ENCODE data around the gene TBXAS1.

DNA sequence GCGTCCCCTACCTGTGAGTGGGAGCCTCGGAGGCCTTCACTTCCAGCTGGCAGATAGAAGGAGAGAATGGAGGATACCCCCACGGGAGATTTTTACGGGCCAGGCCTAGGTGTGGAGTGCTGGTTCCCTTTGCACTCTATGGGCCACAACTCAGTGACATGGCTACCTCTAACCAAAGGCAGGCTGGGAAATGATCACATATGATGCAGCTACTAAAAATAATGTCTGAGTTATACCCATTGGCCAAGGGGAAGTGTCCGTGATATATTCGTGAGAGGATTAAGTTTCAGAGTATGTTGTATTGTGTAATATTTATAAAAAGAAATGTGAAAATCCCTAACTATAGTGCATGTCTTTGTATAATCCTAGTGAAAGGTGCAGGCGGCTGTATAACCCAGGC lies 37.7 kb upstream of the TBXAS1 start:
- TF ChIP-seq, protein P1, sequence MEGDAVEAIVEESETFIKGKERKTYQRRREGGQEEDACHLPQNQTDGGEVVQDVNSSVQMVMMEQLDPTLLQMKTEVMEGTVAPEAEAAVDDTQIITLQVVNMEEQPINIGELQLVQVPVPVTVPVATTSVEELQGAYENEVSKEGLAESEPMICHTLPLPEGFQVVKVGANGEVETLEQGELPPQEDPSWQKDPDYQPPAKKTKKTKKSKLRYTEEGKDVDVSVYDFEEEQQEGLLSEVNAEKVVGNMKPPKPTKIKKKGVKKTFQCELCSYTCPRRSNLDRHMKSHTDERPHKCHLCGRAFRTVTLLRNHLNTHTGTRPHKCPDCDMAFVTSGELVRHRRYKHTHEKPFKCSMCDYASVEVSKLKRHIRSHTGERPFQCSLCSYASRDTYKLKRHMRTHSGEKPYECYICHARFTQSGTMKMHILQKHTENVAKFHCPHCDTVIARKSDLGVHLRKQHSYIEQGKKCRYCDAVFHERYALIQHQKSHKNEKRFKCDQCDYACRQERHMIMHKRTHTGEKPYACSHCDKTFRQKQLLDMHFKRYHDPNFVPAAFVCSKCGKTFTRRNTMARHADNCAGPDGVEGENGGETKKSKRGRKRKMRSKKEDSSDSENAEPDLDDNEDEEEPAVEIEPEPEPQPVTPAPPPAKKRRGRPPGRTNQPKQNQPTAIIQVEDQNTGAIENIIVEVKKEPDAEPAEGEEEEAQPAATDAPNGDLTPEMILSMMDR (conservative IDR thresholded peaks at IDR 0.05; ENCODE audit: low read length), result no peak
- TF ChIP-seq EZH2phosphoT487 (IDR thresholded peaks at IDR 0.05; ENCODE audit: borderline replicate concordance), result no peak

Measured in Loucy (cell line).